Esophagus (tissue), 2 donors: Measurements from ENCODE around the gene DRC1. TPM values are rescaled to one million over a fixed set of nuclear protein-coding genes. Genes with fewer than 3 reads are reported as not detected.

Source experiments
- H3K27ac ChIP-seq, 2 donors: one replicate each; pipeline ENCODE4 v1.5.1; 2013; ENCODE audit warnings: low read depth in 2 of 2, mild to moderate bottlenecking in 2 of 2, inconsistent platforms in 1 of 2, low read length in 1 of 2, moderate library complexity in 1 of 2
- H3K27me3 ChIP-seq, 2 donors: one replicate each; pipeline ENCODE4 v1.6.1; 2013; ENCODE audit warnings: low read length in 2 of 2, control low read depth in 1 of 2, mild to moderate bottlenecking in 1 of 2; ENCODE audit not compliant: insufficient read depth in 2 of 2, control insufficient read depth in 1 of 2
- H3K36me3 ChIP-seq, 2 donors: one replicate each; pipeline ENCODE4 v1.6.1; 2013; ENCODE audit warnings: low read length in 1 of 2; ENCODE audit not compliant: control insufficient read depth in 2 of 2, insufficient read depth in 2 of 2
- H3K4me1 ChIP-seq, 2 donors: one replicate each; pipeline ENCODE4 v1.6.1; 2013; ENCODE audit warnings: low read length in 1 of 2; ENCODE audit not compliant: control insufficient read depth in 2 of 2, insufficient read depth in 2 of 2
- H3K4me3 ChIP-seq, 2 donors: one replicate each; pipeline ENCODE4 v1.5.1; 2013; ENCODE audit warnings: low read length in 2 of 2, mild to moderate bottlenecking in 2 of 2, low read depth in 1 of 2, moderate library complexity in 1 of 2
- H3K9me3 ChIP-seq, 2 donors: one replicate each; pipeline ENCODE4 v1.6.1; 2013; ENCODE audit warnings: mild to moderate bottlenecking in 2 of 2, low read depth in 1 of 2, low read length in 1 of 2, moderate library complexity in 1 of 2; ENCODE audit not compliant: control insufficient read depth in 2 of 2, insufficient read depth in 1 of 2
- WGBS, 2 donors: extraction: QIAGEN DNeasy Blood & Tissue Kit; methylation state at CpG; one replicate each; pipeline ENCODE4 v1.1.7; 2013; 5-methylcytosine and 5-hydroxymethylcytosine counted together
- polyA plus RNA-seq, 2 donors: library from polyadenylated mRNA; stranded (reverse); fragments of 200-250 nt; gene quantifications; one replicate each; pipeline ENCODE4 v1.2.3, GENCODE V29; 2013
- donor health status: healthy with polysubstance abuse.
- donor health status: Bipolar disorder and iron deficiency.

The DRC1 gene
- polyA plus RNA-seq, 2 donors: 0.08 TPM; not detected in 1

DNA sequence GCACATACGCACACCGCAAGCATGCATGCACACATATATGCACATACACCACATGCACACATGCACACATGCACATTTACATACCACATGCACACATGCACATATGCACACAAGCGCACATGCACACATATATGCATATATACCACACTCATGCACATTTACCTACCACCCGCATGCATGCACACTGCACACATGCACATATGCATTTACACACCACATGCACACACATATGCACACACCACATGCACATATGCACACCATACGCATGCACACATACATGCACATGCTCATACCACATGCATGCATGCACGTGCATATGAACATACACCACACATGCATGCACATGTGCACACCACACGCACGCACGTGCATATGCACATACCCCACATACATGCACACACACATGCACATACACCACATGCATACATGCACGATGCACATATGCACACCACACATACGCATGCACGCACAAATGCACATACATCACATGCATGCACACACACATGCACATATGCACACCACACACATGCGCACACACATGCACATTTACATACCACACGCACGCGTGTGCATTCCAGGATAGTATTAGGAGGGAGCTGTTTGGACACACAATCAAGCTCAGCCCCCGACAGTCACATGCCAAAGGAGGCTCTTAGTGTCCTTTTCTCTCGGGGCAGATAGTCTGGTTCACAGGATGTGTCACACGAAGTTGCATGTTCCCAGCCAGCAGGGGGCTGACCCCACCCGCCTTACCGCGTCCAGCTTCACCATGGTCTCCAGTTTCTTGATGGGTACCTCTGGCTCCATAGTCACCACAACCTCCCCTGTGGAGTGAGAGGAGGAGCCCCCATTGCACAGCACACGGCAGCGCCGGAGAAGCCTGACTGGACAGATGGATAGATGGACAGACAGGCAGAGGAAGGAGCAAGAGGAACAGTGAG lies 70.3 kb downstream of the DRC1 start:
- no peak overlapping the region for H3K4me3 ChIP-seq
- 86 to 89% methylated on average over 25 of the region's 25 CpGs for WGBS, 2 donors
- no peaks in the 10 kb centered on the region for H3K4me1 ChIP-seq
- peaks cover 0 to 4% of the 10 kb centered on the region in 2 donors for H3K9me3 ChIP-seq
- no peaks in the 10 kb centered on the region for H3K27me3 ChIP-seq
- H3K27ac ChIP-seq: no peak overlapping the region
- no peaks in the 10 kb centered on the region for H3K36me3 ChIP-seq

DNA sequence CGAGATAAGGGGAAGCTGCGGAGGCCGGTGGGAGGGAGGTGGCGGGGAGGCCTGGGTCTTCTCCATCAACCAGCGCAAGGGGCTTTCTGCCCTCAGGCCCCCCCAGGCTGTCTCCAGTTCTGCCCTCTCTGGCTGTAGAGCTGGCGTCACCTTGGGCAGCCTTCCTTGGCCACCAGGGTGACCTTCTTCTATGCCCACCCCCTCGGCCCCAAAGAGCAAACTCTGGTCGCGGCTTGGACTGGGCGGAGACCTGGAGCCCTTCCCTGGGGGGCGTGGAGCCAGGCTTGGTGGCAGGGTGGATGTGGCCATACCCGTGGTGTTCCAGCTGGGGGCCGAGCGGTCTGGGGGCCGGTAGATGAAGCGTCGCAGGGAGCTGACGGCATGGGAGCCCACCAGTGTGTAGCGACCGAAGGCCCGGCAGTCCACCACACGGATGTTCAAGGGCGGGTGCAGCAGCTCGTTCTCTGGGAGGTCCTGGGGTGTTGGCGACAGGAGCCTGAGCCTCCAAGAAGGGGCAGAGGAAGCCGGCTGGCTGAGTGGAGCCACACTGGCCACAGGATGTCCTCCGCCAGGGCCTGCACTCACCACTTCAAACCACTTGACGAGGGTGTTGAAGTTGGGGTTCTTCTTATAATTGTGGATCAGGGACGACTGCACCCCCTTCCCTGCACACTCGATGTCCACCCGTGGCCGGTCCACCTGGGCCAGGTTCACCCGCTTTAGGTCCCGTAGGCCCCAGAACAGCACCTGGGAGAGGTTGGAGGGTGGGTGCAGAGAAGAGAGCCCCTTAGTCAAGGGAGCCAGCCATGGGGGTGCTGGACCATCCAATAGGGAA lies 71.3 kb downstream of the DRC1 start:
- WGBS, 2 donors: 91 to 92% methylated on average over 33 to 34 of the region's 34 CpGs
- Histone ChIP-seq H3K27me3 (no peaks in the 10 kb centered on the region), H3K4me3 (no peak overlapping the region), H3K36me3 (no peaks in the 10 kb centered on the region), H3K4me1 (no peaks in the 10 kb centered on the region), H3K9me3 (peaks cover 0 to 4% of the 10 kb centered on the region in 2 donors), H3K27ac (no peak overlapping the region)

DNA sequence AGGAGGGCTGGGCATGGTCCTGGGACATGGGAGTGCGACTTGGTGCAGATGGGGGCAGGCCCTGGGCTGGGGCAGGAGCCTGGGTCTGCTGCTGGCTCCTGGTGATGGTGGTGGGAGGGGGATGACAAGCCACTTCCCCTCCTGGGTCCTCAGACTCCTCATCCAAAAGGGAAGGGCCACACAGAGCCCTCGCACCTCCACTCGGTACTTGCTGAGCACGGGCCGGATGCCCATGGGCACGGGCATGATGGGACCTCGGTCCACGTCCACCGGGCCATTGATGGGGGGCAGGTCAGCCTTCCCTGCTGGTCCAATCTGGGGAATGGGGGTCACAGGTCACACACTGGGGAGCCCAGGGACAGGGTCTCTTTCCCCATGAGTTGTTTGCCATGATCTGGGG lies 72.1 kb downstream of the DRC1 start:
- H3K36me3 ChIP-seq: no peaks in the 10 kb centered on the region
- 95 to 96% methylated on average over 9 of the region's 9 CpGs for WGBS, 2 donors
- no peak overlapping the region for H3K4me3 ChIP-seq
- no peaks in the 10 kb centered on the region for H3K4me1 ChIP-seq
- H3K27me3 ChIP-seq: no peaks in the 10 kb centered on the region
- H3K27ac ChIP-seq: no peak overlapping the region
- peaks cover 0 to 4% of the 10 kb centered on the region in 2 donors for H3K9me3 ChIP-seq

DNA sequence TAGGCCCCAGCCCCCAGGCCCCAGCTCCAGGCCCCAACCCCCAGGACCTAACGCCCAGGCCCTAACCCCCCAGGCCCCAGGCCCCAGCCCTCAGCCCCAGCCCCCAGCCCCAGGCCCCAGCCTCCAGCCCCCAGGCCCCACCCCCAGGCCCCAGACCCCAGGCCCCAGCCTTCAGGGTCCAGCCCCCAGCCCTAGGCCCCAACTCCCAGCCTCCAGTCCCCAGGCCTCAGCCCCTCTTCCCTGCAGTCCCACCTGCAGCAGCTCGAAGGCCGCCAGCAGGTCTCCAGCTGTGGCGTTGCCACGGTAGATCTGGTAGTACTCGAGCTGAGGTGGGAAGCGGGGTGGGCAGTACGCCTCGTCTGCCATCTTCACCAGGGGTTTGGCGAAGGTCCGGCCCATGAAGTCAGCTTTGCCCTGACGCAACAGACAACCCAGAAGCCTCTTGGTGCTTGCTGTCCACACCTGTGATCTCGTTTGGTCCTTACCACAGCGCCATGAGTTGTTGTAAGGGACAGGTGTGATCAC lies 72.6 kb downstream of the DRC1 start:
- H3K27me3 ChIP-seq: no peaks in the 10 kb centered on the region
- H3K9me3 ChIP-seq: peaks cover 0 to 4% of the 10 kb centered on the region in 2 donors
- no peak overlapping the region for H3K27ac ChIP-seq
- no peaks in the 10 kb centered on the region for H3K4me1 ChIP-seq
- no peak overlapping the region for H3K4me3 ChIP-seq
- H3K36me3 ChIP-seq: no peaks in the 10 kb centered on the region
- whole genome bisulfite sequencing, 2 donors: 94 to 98% methylated on average over 14 of the region's 14 CpGs

DNA sequence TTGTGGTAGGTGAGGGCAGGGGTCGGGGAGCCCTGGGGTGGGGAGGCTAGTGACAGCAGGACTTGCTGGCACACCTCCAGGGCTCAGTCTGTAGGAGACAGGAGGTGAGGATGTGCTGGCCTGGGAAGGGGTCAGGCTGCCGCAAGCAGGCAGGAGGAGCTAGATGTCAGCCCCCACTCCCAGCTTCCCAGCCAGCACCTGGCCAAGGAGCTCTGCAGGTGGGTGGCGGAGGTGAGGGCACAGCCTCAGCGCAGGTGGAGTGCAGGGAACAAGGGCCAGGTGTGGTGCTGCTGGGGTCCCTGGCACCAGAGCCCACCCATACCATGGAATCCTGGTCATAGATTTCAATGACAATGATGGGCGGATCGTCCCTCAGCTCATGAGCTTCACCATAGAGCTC lies 73.3 kb downstream of the DRC1 start:
- H3K4me1 ChIP-seq: no peaks in the 10 kb centered on the region
- H3K9me3 ChIP-seq: no peaks in the 10 kb centered on the region
- no peak overlapping the region for H3K4me3 ChIP-seq
- no peaks in the 10 kb centered on the region for H3K36me3 ChIP-seq
- no peaks in the 10 kb centered on the region for H3K27me3 ChIP-seq
- H3K27ac ChIP-seq: no peak overlapping the region
- WGBS, 2 donors: 96% methylated on average over 6 of the region's 6 CpGs

DNA sequence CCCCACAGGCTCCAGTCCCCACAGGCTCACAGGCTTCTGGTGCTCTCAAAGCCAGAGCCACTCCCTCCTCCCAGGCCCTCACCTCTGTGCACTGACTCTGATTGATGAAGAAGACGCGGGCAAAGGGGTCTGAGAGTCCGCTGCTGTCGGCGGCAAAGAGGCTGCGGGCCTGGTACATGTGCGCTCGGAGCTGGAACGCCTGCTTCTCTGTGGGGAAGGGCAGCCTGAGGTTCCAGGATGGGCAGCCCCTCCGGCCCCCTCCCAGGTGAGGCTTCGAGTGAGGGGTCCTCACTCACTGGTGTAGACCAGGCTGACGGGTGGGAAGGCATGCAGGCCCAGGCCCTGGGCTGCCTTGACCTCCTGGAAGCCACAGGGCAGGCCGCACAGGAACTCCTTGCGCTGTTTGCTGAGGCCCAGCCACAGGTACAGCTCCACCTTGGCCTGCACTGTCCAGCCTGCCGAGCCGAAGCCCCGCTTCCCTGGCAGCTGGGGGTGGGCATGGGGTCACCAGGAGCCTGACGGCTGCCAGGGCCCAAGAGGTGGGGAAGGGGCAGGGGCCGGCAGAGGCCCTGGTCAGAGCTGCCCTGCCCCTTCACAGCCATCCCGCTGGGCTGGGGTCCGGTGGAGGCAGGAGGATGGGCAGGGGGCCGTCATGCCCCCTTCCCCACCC lies 74.2 kb downstream of the DRC1 start:
- no peaks in the 10 kb centered on the region for H3K4me1 ChIP-seq
- no peaks in the 10 kb centered on the region for H3K27me3 ChIP-seq
- no peak overlapping the region for H3K27ac ChIP-seq
- H3K36me3 ChIP-seq: no peaks in the 10 kb centered on the region
- 81 to 89% methylated on average over 18 to 22 of the region's 22 CpGs for WGBS, 2 donors
- no peaks in the 10 kb centered on the region for H3K9me3 ChIP-seq
- H3K4me3 ChIP-seq: no peak overlapping the region

DNA sequence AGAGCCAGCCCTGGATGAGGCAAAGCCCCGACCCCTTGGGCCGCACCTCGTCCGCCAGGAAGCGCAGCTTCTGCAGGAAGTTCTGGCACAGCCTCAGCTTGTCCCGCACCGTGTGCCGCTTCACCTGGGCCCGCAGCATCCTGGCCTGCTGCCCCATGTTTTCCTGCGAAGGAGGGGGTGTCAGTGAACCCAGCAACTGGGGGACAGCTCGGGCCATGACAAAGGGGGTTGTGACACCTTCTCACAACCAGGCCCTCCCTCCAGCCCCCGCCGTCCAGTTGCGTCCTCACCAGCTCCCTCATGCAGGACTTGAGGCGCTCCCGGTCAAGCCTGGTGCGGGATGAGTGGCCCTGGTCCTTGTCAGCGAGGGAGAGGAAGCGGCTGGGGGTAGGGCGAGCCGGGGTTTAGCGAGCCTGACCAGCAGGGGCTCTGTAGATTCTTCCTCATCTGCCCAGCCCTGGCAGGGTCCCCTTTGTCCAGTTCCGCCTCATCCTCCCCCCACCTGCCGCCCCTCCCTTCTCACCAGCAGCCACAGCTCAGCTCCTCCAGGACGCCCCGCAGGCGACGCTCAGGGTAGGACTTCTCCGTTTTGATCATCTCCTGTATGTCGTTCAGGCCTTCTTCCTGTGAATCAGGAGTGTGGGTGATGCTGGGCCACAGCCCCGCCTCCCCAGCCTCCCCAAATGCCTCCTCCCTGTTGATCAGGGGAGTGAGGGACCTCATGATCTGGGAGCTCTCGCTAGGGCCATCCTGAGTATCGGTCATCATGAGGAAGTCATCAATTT lies 75.6 kb downstream of the DRC1 start:
- H3K9me3 ChIP-seq: no peaks in the 10 kb centered on the region
- H3K27ac ChIP-seq: no peak overlapping the region
- H3K4me3 ChIP-seq: no peak overlapping the region
- no peaks in the 10 kb centered on the region for H3K4me1 ChIP-seq
- 67 to 69% methylated on average over 33 of the region's 33 CpGs for WGBS, 2 donors
- H3K27me3 ChIP-seq: no peaks in the 10 kb centered on the region
- no peaks in the 10 kb centered on the region for H3K36me3 ChIP-seq

DNA sequence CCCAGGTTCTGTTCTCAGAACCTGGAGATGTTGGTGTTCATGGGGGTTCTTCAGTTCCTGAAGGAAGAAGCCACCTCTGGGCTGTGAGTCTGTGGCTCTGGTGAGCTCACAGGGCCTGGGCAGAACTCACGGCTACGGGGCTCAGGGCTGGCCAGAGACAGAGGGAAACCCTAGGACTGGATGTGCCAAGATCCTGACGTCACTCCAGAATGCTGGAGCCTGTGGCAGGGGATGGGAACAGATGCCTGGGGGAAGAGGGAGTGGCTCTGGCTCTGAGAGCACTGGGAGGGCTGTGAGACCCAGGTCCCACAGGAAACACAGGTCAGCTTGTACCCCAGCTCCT lies 76.2 kb downstream of the DRC1 start, which contains the start of gene OTOF:
Gene OTOF (minus strand): TSS at position 214 of the 343 bp plus-strand sequence.
- Histone ChIP-seq H3K4me3 (no peak within 1 kb of the TSS), H3K27ac (no peak within 1 kb of the TSS), H3K36me3 (no peaks in the 10 kb centered on the region), H3K27me3 (no peaks in the 10 kb centered on the region), H3K9me3 (no peaks in the 10 kb centered on the region), H3K4me1 (no peaks in the 10 kb centered on the region)
- WGBS, 2 donors: 17 to 20% methylated on average over 3 of the region's 3 CpGs
